Neural cell (in vitro differentiated cells): ENCODE data around the gene ZNF429. TPM values are rescaled to one million over a fixed set of nuclear protein-coding genes. Genes with fewer than 3 reads are reported as not detected.

Experiments used
- H2AFZ ChIP-seq: fragments of 200-600, 300-800 bp; sonication (generic), shearing (Covaris generic); 2 replicates; pipeline ENCODE4 v1.6.0; 2014; ENCODE audit warnings: low read depth, mild to moderate bottlenecking, antibody characterized with exemption, low read length, moderate library complexity
- H3F3A ChIP-seq: fragments of 200-600 bp; shearing (Covaris generic); 2 replicates; pipeline ENCODE4 v1.6.1; 2016; ENCODE audit warnings: mild to moderate bottlenecking, moderate library complexity, mixed read lengths, antibody characterized with exemption, low read length; ENCODE audit not compliant: insufficient read depth, poor library complexity, severe bottlenecking
- H3K27ac ChIP-seq: fragments of 200-600, 300-800 bp; sonication (generic), shearing (Covaris generic); 2 replicates; pipeline ENCODE4 v1.5.1; 2014; ENCODE audit warnings: mild to moderate bottlenecking, low read length, moderate library complexity
- H3K27me3 ChIP-seq: fragments of 300-800, 200-600 bp; sonication (generic), shearing (Covaris generic); 2 replicates; pipeline ENCODE4 v1.6.0; 2014; ENCODE audit warnings: mild to moderate bottlenecking, low read depth, low read length, moderate library complexity; ENCODE audit not compliant: insufficient read depth
- H3K36me3 ChIP-seq: fragments of 300-800, 200-600 bp; sonication (generic), shearing (Covaris generic); 2 replicates; pipeline ENCODE4 v1.5.1; 2014; ENCODE audit warnings: mild to moderate bottlenecking, antibody characterized with exemption, low read length, moderate library complexity; ENCODE audit not compliant: insufficient read depth
- H3K4me2 ChIP-seq: fragments of 300-800, 200-600 bp; sonication (generic), shearing (Covaris generic); 2 replicates; pipeline ENCODE4 v1.6.0; 2014; ENCODE audit warnings: mild to moderate bottlenecking, low read length
- H3K4me3 ChIP-seq: fragments of 300-800, 200-600 bp; sonication (generic), shearing (Covaris generic); 2 replicates; pipeline ENCODE4 v1.5.1; 2014; ENCODE audit warnings: mild to moderate bottlenecking, low read length, moderate library complexity
- H3K79me2 ChIP-seq: fragments of 200-600 bp; shearing (Covaris generic); replicated peaks from 2 replicates; pipeline ENCODE4 v1.6.0; 2014; ENCODE audit warnings: mild to moderate bottlenecking, low read length, moderate library complexity; ENCODE audit not compliant: insufficient read depth
- H3K9ac ChIP-seq: fragments of 300-800, 200-600 bp; sonication (generic), shearing (Covaris generic); 2 replicates; pipeline ENCODE4 v1.6.1; 2016; ENCODE audit warnings: mild to moderate bottlenecking, low read length, mixed read lengths
- H3K9me2 ChIP-seq: fragments of 200-600 bp; shearing (Covaris generic); 2 replicates; pipeline ENCODE4 v1.6.1; 2016; ENCODE audit warnings: mild to moderate bottlenecking, low read length, mixed read lengths; ENCODE audit not compliant: insufficient read depth
- H3K9me3 ChIP-seq: fragments of 200-600, 300-800 bp; sonication (generic), shearing (Covaris generic); 2 replicates; pipeline ENCODE4 v1.6.1; 2016; ENCODE audit warnings: mild to moderate bottlenecking, mixed run types, low read length, moderate library complexity, mixed read lengths
- H4K20me1 ChIP-seq: fragments of 200-600 bp; shearing (Covaris generic); 2 replicates; pipeline ENCODE4 v1.6.1; 2016; ENCODE audit warnings: mild to moderate bottlenecking, mixed run types; ENCODE audit not compliant: insufficient read depth
- EP300 ChIP-seq: fragments of 450-650 bp; conservative IDR thresholded peaks from 2 replicates; pipeline ENCODE4 v1.6.1; 2014; ENCODE audit warnings: antibody characterized with exemption, mild to moderate bottlenecking, moderate library complexity; ENCODE audit not compliant: poor library complexity, severe bottlenecking
- EZH2 ChIP-seq: fragments of 200-600, 300-800 bp; shearing (Covaris generic), sonication (generic); IDR thresholded peaks from 2 replicates; pipeline ENCODE4 v1.6.1; 2014; ENCODE audit warnings: antibody characterized with exemption, low read length, borderline replicate concordance, mild to moderate bottlenecking; ENCODE audit not compliant: insufficient read depth, poor library complexity, severe bottlenecking
- MXI1 ChIP-seq: fragments of 450-650 bp; conservative IDR thresholded peaks from 2 replicates; pipeline ENCODE4 v1.6.1; 2014; ENCODE audit warnings: antibody characterized with exemption, mild to moderate bottlenecking; ENCODE audit not compliant: poor library complexity, severe bottlenecking
- POLR2AphosphoS5 ChIP-seq: IDR thresholded peaks from 2 replicates; pipeline ENCODE4 v1.6.1; 2012
- RAD21 ChIP-seq: fragments of 450-650 bp; conservative IDR thresholded peaks from 2 replicates; pipeline ENCODE4 v1.6.1; 2014; ENCODE audit warnings: antibody characterized with exemption, mild to moderate bottlenecking, moderate library complexity
- SMC3 ChIP-seq: fragments of 450-650 bp; conservative IDR thresholded peaks from 2 replicates; pipeline ENCODE4 v1.6.1; 2014; ENCODE audit warnings: antibody characterized with exemption, mild to moderate bottlenecking, moderate library complexity; ENCODE audit not compliant: poor library complexity
- TAF1 ChIP-seq: IDR thresholded peaks from 2 replicates; pipeline ENCODE4 v1.6.1; 2012; ENCODE audit warnings: low read depth
- polyA plus RNA-seq: library from polyadenylated mRNA; depleted of rRNA; stranded (reverse); fragments of >200 nt; gene quantifications from 2 replicates; pipeline ENCODE4 v1.2.3, GENCODE V29; 2014
- TF ChIP-seq, protein P1 (sequence below): IDR thresholded peaks from 2 replicates; pipeline ENCODE4 v1.6.1; 2012; ENCODE audit warnings: borderline replicate concordance
- TF ChIP-seq, protein P2 (sequence below): fragments of 450-650 bp; IDR thresholded peaks from 2 replicates; pipeline ENCODE4 v1.5.1; 2014; ENCODE audit warnings: antibody characterized with exemption, mild to moderate bottlenecking, moderate library complexity; ENCODE audit not compliant: poor library complexity, severe bottlenecking

The ZNF429 gene
- polyA plus RNA-seq, 1 donor from 2014 or later, result 54.1 TPM

DNA sequence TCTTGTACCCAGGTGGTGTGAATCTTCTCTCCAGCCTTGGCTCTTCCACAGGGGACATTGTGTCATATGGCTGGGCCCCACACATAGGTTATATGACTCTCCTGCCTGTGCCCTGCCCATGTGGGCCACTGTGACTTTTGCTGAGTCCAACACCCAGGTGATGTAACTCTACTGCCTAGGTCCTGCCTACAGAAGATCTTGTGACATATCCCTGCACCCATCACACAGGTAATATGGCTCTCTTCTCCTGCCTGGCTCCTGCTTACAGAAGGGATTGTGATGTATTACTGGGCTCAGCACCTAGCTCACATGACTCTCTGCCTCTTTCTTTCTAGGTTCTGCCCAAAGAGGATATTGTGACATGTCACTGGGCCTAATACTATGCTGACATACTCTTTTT is 19.5 kb upstream of the ZNF429 start:
- TF ChIP-seq SMC3 (no peak), EZH2 (no peak), POLR2AphosphoS5 (no peak), EP300 (no peak), TAF1 (no peak), RAD21 (no peak), MXI1 (no peak)
- TF ChIP-seq, protein P1, sequence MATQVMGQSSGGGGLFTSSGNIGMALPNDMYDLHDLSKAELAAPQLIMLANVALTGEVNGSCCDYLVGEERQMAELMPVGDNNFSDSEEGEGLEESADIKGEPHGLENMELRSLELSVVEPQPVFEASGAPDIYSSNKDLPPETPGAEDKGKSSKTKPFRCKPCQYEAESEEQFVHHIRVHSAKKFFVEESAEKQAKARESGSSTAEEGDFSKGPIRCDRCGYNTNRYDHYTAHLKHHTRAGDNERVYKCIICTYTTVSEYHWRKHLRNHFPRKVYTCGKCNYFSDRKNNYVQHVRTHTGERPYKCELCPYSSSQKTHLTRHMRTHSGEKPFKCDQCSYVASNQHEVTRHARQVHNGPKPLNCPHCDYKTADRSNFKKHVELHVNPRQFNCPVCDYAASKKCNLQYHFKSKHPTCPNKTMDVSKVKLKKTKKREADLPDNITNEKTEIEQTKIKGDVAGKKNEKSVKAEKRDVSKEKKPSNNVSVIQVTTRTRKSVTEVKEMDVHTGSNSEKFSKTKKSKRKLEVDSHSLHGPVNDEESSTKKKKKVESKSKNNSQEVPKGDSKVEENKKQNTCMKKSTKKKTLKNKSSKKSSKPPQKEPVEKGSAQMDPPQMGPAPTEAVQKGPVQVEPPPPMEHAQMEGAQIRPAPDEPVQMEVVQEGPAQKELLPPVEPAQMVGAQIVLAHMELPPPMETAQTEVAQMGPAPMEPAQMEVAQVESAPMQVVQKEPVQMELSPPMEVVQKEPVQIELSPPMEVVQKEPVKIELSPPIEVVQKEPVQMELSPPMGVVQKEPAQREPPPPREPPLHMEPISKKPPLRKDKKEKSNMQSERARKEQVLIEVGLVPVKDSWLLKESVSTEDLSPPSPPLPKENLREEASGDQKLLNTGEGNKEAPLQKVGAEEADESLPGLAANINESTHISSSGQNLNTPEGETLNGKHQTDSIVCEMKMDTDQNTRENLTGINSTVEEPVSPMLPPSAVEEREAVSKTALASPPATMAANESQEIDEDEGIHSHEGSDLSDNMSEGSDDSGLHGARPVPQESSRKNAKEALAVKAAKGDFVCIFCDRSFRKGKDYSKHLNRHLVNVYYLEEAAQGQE, result no peak
- TF ChIP-seq, protein P2, sequence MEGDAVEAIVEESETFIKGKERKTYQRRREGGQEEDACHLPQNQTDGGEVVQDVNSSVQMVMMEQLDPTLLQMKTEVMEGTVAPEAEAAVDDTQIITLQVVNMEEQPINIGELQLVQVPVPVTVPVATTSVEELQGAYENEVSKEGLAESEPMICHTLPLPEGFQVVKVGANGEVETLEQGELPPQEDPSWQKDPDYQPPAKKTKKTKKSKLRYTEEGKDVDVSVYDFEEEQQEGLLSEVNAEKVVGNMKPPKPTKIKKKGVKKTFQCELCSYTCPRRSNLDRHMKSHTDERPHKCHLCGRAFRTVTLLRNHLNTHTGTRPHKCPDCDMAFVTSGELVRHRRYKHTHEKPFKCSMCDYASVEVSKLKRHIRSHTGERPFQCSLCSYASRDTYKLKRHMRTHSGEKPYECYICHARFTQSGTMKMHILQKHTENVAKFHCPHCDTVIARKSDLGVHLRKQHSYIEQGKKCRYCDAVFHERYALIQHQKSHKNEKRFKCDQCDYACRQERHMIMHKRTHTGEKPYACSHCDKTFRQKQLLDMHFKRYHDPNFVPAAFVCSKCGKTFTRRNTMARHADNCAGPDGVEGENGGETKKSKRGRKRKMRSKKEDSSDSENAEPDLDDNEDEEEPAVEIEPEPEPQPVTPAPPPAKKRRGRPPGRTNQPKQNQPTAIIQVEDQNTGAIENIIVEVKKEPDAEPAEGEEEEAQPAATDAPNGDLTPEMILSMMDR, result no peak

DNA sequence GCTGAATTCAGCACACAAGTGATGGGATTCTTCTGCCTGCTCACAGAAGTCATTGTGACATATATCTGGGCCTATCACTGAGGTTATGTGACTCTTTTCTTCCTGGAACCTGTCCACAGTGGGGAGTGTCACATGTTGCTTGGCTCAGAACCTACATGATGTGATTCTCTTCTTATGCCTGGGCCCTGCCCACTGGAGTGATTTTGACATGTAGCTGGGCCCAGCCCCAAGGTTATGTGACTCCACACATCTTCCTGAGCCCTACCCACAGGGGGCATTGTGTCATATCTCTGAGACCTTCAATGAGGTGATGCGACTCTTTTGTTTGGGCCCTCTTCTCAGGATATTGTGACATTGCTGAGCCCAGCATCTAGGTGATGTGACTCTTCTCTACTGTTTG is 17.4 kb upstream of the ZNF429 start:
- Histone ChIP-seq H3K4me3 (no peak overlapping the region), H3K27me3 (no peaks in the 10 kb centered on the region)

More for the DNA sequence above, 19.5 kb upstream of the ZNF429 start:
- H3K36me3 ChIP-seq, result no peaks in the 10 kb centered on the region
- no peaks in the 10 kb centered on the region for H3K79me2 ChIP-seq
- peaks cover 3% of the 10 kb centered on the region for H3K9me3 ChIP-seq
- no peak overlapping the region for H2AFZ ChIP-seq
- H3K27ac ChIP-seq, result no peak overlapping the region
- no peak overlapping the region for H3K4me2 ChIP-seq
- H3F3A ChIP-seq, result no peaks in the 10 kb centered on the region
- no peaks in the 10 kb centered on the region for H3K27me3 ChIP-seq
- H3K9me2 ChIP-seq, result no peaks in the 10 kb centered on the region
- H3K9ac ChIP-seq, result no peak overlapping the region
- H3K4me3 ChIP-seq, result no peak overlapping the region
- H4K20me1 ChIP-seq, result no peaks in the 10 kb centered on the region

More for the DNA sequence above, 17.4 kb upstream of the ZNF429 start:
- Histone ChIP-seq H3K27ac (no peak overlapping the region), H3K9me3 (peaks cover 3% of the 10 kb centered on the region), H3K4me2 (no peak overlapping the region), H3K36me3 (no peaks in the 10 kb centered on the region), H3F3A (no peaks in the 10 kb centered on the region), H4K20me1 (no peaks in the 10 kb centered on the region), H3K79me2 (no peaks in the 10 kb centered on the region), H2AFZ (no peak overlapping the region), H3K9ac (no peak overlapping the region), H3K9me2 (no peaks in the 10 kb centered on the region)
- no peak for TF ChIP-seq EP300
- no peak for TF ChIP-seq EZH2
- TF ChIP-seq TAF1, result no peak
- TF ChIP-seq, protein P1, result no peak
- no peak for TF ChIP-seq POLR2AphosphoS5
- TF ChIP-seq, protein P2, result no peak
- TF ChIP-seq SMC3, result no peak
- no peak for TF ChIP-seq MXI1
- no peak for TF ChIP-seq RAD21
